Transverse colon (tissue), 3 donors: Measurements from ENCODE around the gene HMGB1.

ENCODE experiments used
- CTCF ChIP-seq, 5 experiments: fragments of 200-600 bp in 3 of 5; fragments of 450-650 bp in 2 of 5; sonication (generic) in 3 of 5; IDR thresholded peaks; 1 replicate in 2 of 5; 2 replicates in 3 of 5; pipeline ENCODE4 v1.5.1; 2016 to 2017; ENCODE audit warnings: antibody characterized with exemption in 5 of 5, inconsistent platforms in 3 of 5, mild to moderate bottlenecking in 2 of 5, moderate library complexity in 1 of 5
- EP300 ChIP-seq: sonication (generic); formaldehyde crosslinking; IDR thresholded peaks from one replicate; pipeline ENCODE4 v1.6.1; 2017; ENCODE audit warnings: antibody characterized with exemption, low read depth

GRCh38 chr13:30410705-30411125 is 55.0 kb downstream of the HMGB1 start:
- TF ChIP-seq CTCF (IDR thresholded peaks at IDR 0.05), result no peak
- no peak for TF ChIP-seq EP300
